HL-60/S4 (cell line): ENCODE measurements around the gene PIGH.
"Not testable (repeated sequence)": the region's sequence is repeated elsewhere in the genome, so short reads cannot be mapped to it uniquely, and the experiment has no call there.

Experiments
- in situ Hi-C: fragments of 300-500 bp; cut with MboI; formaldehyde crosslinking; loops from 2 replicates; pipeline ENCODE4 v1.14.3; 2022; ENCODE audit warnings: low sequenced_read_pairs

PIGH gene

DNA sequence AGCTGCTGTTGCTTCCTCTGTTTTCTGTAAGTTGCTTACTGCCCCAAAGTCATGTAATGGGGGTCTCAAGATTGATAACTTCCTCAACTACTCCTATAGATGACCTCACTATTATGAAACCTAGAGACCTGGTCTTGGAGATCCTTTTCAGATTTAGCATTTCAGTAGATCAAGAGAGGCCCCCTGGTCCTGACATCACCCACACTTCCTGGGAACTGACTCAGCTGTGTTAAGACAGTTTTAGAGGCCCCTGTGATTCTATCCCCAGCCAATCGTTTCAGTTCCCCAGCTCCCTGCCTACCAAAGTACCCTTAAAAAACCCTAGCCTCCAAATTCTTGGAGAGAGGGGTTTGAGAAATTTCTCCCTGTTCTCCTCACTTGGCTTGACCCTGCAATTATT lies 10.4 kb upstream of the PIGH start:
- in situ Hi-C loops, result no loop called here

DNA sequence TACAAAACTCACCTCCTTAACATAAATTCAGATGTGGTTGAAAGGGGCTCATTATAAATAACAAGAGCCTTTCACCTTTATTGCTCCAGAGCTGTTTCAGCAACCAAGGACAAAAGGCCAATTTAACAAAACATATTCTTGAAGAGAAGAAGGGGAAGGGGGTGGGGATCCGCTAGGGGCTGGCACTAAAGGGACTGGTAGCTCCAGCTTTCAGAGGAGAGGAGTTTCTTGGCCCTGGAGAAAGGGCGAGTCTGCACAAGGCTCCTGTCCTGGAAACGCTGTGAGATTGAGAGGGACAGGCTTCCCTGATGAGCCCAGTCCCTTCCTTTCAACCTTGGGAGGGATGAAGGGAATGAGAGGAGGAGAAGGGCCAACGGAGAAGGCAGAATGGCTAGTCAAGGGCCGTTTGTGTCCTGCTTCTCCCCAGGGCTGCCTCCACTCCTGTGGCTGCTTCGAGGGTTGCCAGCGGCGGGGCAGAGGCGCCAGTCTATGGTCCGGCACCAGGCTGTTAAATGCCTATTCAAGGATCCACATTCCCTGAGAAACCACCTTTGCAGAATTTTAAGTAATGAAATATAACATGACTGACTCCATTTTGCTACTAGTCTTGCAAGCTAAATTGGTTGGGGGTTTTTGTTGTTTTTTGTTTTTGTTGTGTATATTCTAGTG lies 9.7 kb upstream of the PIGH start:
- in situ Hi-C loops, result no loop called here

- in situ Hi-C loops, result no loop called here
Measured at GRCh38 chr14:67607646-67608045, 7.6 kb upstream of the PIGH start.

- in situ Hi-C loops, result no loop called here
Measured at GRCh38 chr14:67602995-67603545, 3.0 kb upstream of the PIGH start.

DNA sequence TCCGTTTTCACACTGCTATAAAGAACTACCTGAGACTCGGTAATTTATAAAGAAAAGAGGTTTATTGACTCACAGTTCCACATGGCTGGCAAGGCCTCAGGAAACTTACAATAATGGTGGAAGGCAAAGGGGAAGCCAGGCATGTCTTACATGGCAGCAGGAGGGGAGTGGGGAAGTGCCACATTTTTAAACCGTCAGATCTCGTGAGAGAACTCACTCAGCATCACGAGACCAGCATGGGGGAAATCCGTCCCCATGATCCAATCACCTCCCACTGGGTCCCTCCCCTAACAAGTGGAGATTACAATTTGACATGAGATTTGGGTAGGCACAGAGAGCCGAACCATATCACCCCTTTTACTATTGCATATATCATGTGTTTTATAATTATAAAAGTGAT lies 2.0 kb upstream of the PIGH start:
- in situ Hi-C loops, result no loop called here

GRCh38 chr14:67600562-67600974 lies 500 bp upstream of the PIGH start:
- in situ Hi-C loops, result not testable (repeated sequence)

- in situ Hi-C loops, result no loop called here
Measured at GRCh38 chr14:67595392-67595791, 4.7 kb downstream of the PIGH start.

DNA sequence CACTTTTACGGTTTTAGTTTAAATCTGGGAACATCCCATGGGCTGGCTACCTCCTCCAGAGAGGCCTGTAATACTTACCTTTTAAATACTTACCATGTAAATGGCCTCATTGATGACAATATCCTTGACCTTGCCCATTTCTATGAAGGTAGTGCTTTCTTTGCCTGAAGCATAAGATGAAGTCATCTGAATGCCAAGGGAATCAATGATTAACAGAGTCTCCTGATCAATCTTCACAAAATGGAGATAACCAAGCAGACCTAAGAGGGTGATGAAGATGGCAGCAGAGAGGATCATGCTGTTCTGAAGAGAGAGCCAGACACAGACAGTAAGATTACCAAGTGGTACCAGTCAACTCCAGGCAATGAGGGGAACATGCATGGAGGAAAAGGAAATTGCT lies 6.4 kb downstream of the PIGH start:
- in situ Hi-C loops, result not testable (repeated sequence)

DNA sequence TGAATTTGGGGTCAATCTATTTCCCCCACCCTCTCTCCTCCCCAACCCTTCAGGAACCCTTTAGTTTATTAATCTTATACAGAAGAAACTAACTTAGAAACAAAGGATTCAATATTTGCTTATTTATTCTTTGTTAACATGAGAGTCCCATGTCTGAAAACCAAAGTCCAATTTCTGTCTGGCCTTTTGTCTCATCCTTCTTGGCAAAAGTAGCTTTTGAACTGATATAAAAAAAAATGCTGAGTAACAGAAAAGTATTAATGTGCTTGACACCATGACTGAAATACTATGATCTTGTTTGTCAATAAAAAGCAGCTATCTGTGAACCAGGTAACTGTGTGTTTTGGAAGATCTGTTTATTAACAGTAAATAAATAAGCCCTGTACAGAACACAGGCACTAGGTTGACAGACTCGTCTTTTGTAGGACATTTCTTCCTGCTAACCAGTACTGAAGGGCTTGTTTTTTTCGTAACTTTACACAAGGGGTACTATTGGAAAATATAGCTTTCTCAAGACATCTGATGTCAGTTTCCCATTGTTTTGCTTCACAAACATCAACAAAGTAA lies 10.8 kb downstream of the PIGH start:
- in situ Hi-C loops, result no loop called here

DNA sequence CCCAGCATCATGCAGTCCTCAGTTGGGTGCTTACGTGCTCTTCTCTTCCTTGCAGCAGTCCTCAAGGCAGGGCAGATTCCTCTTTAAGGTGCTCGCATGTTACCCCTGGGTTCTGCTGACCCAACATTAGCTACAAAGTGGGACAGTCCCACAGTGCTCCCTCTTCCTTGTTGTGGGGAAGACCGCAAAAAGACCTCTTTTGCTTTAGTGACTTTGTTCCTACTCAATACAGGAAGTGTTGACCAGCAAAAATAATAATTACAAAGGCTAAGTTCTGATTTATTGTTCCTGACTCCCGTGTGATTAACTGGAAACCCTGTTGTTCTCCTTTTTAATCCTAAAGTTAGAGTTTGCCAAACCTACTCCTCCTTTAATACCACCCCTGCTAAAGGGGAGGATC lies 13.7 kb downstream of the PIGH start:
- in situ Hi-C loops, result no loop called here

GRCh38 chr14:67584978-67585377 lies 15.1 kb downstream of the PIGH start:
- in situ Hi-C loops, result no loop called here

DNA sequence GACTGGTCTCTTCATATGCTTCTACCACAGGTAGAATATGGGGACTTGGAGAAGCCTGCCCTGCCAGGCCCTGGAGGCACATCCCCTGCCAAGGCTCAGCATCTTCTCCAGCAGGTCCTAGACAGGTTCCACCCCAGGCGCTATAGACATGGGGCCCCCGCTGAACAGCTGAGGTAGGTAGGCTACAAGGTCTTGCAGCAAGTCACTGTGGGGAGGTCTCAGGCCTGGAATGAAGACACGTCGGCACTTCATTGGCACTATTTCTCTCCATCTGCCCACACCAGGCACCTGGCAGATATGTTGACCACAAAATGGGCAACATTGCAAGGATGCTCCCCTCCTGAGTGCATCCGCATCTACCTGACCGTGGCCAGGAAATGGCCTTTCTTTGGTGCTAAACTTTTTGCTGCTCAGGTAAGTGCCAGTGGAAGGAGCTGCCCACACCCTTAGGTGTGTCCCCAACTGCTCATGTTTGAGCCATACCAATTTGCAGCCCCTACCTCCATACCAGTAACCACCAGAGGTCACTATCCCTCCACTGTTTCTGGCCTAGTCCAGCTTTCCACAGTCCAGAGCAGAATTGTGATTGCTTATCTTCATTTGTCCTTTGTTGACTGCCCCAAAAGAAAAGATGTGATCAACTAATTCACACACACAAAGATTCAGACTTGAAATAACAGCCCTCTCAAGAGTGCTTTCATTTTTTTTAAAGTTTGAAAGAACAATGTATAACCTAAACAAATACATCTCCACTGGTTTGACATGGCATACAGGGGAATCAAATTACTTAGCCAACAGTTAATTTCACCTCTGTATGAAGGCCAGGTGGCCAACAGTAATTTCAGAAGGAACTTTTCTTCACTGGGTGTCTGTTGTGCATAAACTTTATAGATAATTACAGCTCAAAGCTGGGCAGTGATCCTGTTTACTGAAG lies 16.1 kb downstream of the PIGH start:
- in situ Hi-C loops, result no loop called here

DNA sequence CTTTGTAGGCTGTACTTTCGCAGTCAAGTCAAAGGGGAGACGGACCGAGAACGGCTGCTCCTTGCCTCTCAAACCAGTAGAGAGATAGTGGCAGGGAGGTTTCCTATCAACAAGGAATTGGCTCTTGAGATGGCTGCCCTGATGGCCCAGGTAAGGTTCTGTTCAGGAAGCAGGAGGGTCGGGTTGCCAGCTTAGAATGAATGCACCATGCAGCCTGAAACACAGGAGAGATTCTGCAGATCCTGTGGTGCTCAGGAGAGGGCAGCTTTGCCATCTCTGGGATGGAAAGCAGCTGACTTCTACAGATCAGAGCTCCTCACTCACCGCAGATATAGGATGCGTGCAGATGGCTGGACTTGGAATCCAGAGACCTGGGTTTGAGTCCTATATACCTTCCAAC lies 18.0 kb downstream of the PIGH start:
- in situ Hi-C loops, result no loop called here

GRCh38 chr14:67581643-67582042 lies 18.4 kb downstream of the PIGH start:
- in situ Hi-C loops, result no loop called here

GRCh38 chr14:67580336-67581171 lies 19.5 kb downstream of the PIGH start:
- in situ Hi-C loops, result no loop called here

DNA sequence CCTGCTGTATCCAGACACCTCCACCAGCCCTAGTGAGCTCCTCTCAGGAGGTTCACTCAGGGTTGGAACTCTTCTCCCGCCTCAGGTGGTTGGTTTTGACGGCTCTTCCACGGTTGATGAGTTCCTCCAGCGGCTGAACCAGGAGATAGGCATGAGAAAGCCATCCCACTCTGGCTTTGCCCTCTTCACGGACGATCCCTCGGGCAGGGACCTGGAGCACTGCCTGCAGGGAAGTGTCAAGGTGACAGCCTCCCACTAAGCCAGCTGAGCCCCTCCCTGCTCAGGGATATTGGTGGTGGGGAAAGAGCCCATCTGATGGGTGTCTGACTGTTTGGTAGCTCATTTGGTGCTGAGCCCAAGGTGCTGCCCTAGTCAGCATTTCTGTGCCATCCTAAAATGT lies 20.4 kb downstream of the PIGH start:
- in situ Hi-C loops, result no loop called here

GRCh38 chr14:67579040-67579439 lies 21.0 kb downstream of the PIGH start:
- in situ Hi-C loops, result no loop called here

DNA sequence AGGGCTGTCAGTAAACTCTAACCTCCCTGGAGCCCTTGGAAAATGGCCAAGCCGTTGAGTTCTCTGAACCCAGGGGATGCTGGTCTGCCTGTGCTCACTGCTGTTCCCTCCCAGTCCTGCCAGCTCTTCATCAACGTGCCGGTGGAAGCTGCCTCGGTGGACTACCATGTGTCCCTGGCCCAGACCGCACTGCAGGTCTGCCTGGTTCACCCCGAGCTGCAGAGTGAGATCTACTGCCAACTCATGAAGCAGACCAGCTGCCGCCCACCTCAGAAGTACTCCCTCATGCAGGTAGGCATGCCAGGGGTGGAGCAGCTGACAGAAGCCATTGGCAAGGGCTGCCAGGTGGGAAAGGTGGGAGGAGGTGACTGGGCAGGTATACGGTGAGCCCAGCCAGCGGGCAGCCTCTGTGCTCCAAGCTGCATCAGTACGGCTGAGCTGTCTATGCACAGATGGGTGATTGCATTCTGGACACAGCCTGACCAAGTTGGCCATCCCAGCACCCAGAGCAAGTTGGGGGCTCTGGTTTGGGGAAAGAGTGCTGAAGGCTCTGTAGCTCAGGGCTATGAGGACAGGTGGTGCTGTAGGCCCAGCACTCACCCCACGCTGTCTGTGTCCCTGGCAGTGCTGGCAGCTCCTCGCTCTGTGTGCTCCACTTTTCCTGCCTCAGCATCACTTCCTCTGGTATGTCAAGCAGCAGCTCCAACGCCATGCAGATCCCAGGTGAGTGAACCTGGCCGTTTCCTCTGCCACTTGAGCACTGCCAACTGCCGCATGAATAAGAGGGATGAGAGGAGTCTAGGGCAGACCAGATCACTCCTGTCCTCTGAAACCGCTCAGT lies 21.9 kb downstream of the PIGH start:
- in situ Hi-C loops, result no loop called here

- in situ Hi-C loops, result no loop called here
Measured at GRCh38 chr14:67577181-67577808, 22.8 kb downstream of the PIGH start.
